DMS 273 (cell line): ENCODE data around the gene EIF4G1.
A peak's percentile ranks its signal among the peaks of the same experiment; 100 is the strongest.

Source experiments
- DNase-seq: peaks from one replicate; lab custom pipeline; 2025; ENCODE audit not compliant: unreplicated experiment; lab: John Stamatoyannopoulos, UW

The EIF4G1 gene

GRCh38 chr3:184300378-184300720 is 14.1 kb upstream of the EIF4G1 start:
- no peak for DNase-seq

- peak; percentile 58 for DNase-seq
Measured at GRCh38 chr3:184305577-184305976, 8.8 kb upstream of the EIF4G1 start.

- DNase-seq: no peak
Measured at GRCh38 chr3:184306341-184306972, 7.9 kb upstream of the EIF4G1 start.

- DNase-seq: no peak
Measured at GRCh38 chr3:184307915-184308314, 6.5 kb upstream of the EIF4G1 start.

- no peak for DNase-seq
Measured at GRCh38 chr3:184308744-184309143, 5.7 kb upstream of the EIF4G1 start.

GRCh38 chr3:184311633-184312032 is 2.8 kb upstream of the EIF4G1 start:
- no peak for DNase-seq

- DNase-seq: peak; percentile 86
Measured at GRCh38 chr3:184314700-184315542, 515 bp downstream of the EIF4G1 start.

- DNase-seq: peak; percentile 67
Measured at GRCh38 chr3:184315543-184315867, 1.1 kb downstream of the EIF4G1 start.

GRCh38 chr3:184315871-184316661 is 1.7 kb downstream of the EIF4G1 start:
- no peak for DNase-seq

- no peak for DNase-seq
Measured at GRCh38 chr3:184316792-184317191, 2.4 kb downstream of the EIF4G1 start.

- no peak for DNase-seq
Measured at GRCh38 chr3:184317201-184317600, 2.8 kb downstream of the EIF4G1 start.

GRCh38 chr3:184320104-184320445 is 5.7 kb downstream of the EIF4G1 start:
- DNase-seq: peak; percentile 98

GRCh38 chr3:184321666-184322065 is 7.3 kb downstream of the EIF4G1 start:
- DNase-seq: no peak

- no peak for DNase-seq
Measured at GRCh38 chr3:184322731-184323487, 8.5 kb downstream of the EIF4G1 start.

GRCh38 chr3:184323696-184324095 is 9.3 kb downstream of the EIF4G1 start:
- DNase-seq: no peak

GRCh38 chr3:184325269-184325668 is 10.9 kb downstream of the EIF4G1 start:
- no peak for DNase-seq

GRCh38 chr3:184325715-184326369 is 11.4 kb downstream of the EIF4G1 start:
- no peak for DNase-seq

- no peak for DNase-seq
Measured at GRCh38 chr3:184327171-184327570, 12.8 kb downstream of the EIF4G1 start.

GRCh38 chr3:184328516-184328915 is 14.1 kb downstream of the EIF4G1 start:
- DNase-seq: no peak

- no peak for DNase-seq
Measured at GRCh38 chr3:184332370-184333090, 18.1 kb downstream of the EIF4G1 start.
